GM21390 (cell line): ENCODE measurements around the gene ESPL1.

Experiments used
- ATAC-seq: cut with Tn5 transposase; IDR thresholded peaks from one replicate; pipeline ENCODE4 v1.9.1; 2021; ENCODE audit not compliant: unreplicated experiment

Gene ESPL1

DNA sequence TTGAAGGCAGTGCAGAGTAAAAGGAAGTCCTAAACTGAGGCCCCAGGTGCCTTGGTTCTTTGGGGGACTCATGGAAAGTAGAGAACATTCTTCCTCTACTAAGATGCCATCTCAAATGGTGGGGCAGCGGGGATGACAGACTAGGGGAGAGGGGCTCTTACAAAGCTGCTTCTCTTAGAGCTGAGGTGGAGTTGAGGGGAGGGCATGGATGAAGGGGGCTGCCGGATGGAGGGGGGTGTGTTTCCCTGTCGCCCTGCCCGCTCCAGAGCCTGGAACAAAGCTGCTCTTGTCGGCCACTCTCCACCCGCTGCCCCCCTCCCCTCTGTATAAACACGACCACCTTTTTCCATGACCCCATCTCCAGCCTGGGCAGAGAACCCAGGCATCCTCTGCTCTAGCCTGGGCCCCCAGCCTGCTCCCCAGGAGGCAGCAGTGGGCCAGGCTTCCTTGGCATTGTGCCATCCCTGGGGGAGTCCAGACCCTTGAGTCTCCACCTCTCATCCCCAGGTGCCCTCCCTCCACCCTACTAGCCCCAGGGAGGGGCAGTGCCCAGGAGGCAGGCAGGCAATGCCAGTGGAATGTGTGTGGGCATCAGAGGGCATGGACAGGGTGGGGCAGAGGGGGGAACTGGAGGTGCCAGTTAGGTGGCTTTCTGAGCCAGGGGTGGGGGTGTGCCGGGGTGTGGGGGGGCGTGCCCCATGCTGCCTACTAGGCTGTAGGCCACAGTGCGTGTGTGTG, 37.8 kb upstream of the ESPL1 start:
- no peak for ATAC-seq

DNA sequence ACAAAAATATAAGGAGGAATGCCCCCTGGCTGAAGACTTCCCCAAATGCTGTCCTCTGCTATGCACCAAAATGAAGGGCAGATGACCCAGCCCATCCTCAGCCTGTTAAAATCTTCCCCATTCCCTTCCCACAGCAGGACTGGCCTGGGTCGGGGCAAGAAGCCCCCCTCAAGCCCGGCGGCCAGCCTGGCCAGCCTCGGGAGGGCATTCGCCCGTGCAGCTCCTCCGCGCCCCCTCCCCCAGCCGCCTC, 36.5 kb upstream of the ESPL1 start:
- no peak for ATAC-seq

DNA sequence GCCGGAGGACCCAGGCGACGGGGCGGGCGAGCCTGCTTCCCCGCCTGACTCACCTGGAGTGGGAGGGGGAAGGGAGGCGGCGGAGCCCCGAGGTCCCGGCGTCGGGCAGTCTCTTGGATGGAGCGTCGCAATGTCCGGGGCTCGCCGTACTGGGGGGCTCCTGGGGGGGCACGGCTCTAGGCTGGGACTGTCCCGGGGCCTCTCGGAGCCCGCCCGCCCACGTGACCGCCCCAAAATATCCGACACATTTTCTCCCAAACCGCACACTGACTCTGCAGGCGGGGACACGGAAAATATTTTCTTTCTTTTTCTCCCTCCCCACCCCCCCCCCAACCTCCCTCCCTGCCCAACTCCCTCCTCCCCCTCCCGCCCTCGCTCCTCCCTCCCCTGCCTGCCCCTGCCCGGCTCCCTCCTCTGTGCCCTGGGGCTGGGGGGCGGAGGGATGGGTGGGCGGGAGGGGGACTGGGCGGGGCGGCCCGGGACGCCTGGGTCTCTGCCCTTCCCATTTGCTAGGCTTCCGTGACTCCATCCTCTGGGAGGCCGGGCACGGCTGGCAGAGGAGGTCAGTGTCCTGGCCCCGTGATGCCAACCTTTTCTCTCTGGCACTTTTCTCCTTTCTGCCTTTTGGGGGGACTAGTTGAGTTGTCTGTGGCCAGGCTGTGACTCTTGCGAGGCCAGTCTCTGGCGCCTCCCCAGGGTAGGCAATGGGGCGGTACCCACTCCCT, 36.0 kb upstream of the ESPL1 start, which contains the start of gene RARG:
RARG (minus strand) TSS at position 289 of the 725 bp plus-strand sequence. CDS start 4,664 bp downstream, outside the sequence.
- no peak for ATAC-seq

GRCh38 chr12:53232646-53233461, 35.2 kb upstream of the ESPL1 start:
- no peak for ATAC-seq

DNA sequence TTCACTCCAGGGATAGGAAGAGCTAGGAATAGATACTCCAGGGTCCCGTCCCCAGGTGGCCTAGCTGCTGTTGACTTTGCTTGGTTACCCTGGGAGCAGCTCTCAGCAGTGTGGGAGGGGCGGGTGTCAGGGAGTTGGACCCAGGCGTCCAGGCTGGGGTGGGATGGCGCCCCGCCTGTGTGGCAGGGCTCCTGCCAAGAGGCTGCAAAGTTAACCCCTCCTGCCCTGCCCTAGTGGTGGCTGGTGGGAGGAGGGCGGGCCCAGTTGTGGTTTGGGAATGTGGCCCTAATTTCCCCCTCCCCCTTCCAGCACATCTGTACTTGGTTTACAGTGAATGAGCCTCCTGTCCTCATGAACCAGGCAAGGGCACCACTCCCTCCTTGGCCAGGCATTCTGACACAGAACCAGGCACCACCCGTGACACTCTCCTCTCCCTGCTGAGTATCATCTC, 34.4 kb upstream of the ESPL1 start:
- no peak for ATAC-seq

GRCh38 chr12:53234271-53234914, 33.7 kb upstream of the ESPL1 start:
- ATAC-seq: no peak

- ATAC-seq: no peak
These were observed 32.9 kb upstream of the ESPL1 start for GRCh38 chr12:53235164-53235563.

DNA sequence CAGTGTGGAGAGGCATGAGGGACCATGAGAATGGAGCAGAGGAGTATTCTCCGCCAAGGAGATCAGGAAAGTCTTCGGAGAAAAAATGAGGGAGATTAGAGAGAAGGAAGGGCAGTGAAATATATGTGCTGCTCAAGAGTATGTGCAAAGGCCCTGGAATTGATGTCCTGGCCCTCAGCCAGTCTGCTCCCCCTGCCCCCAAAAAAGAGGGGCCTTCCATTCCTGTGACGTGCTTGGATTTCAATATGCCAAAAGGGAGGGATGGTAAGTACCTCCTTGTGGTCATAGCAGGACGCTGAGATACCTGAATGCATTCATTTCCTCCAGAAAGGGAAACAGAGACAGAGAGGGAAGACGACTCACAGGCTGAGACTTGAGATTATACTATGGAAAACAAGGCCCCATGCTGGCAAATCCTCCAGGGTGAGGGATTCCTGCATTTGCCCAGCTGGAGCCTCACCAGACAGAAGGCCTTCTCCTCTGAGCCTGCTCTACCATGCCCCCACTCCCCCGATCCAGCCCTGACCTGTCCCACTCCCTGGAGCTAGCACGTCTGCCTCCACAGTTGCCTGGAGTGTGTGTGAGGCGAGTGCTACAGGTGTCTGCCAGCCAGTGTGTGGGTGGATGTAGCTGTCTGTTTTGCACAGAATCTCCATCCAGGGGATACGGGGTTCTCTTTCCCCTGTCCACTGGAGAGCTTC, 32.2 kb upstream of the ESPL1 start:
- no peak for ATAC-seq

- ATAC-seq: no peak
These were observed 31.5 kb upstream of the ESPL1 start for GRCh38 chr12:53236443-53237111.

DNA sequence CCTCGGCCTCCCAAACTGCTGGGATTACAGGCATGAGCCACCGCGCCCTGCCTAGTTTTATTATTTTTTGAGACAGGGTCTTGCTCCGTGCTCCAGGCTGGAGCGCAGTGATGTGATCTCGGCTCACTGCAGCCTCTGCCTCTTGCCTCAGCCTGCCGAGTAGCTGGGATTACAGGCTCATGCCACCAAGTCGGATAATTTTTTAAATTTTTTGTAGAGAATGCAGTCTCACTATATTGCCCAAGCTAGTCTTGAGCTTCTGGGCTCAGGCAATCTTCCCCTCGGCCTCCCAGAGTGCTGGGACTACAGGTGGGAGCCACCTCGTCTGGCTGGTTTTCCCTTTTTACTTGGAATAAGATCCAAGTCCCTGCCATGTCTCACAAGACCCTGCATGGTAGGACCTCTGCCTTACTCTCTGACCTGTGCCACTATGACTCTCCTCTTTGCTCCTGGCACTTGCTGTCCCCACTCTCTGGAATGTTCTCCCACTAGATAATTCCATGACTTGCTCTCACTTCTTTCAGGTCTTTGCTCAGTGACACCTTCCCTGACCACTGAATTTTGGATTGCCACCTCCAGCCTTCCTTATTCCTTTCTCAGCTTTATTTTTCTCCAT, 28.3 kb upstream of the ESPL1 start:
- ATAC-seq: no peak

GRCh38 chr12:53241623-53242412, 26.3 kb upstream of the ESPL1 start:
- ATAC-seq: no peak

DNA sequence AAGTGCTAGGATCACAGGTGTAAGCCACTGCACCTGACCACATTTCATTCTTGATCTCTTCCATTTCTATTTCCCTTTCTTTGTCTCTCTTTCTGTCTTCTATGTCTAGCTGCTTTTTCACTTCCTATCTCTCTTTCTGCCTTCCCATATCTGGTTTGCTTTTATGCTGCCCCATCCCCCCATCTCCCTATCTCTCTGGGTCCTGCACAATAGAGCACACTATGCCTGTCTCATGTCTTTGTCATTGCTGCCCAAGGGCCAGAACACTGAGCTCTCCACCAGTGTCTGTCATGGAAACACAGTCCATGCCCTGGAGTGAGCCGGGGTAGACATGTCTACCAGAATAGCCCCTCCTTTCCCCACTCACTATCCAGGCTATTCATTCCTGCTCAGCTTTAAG, 23.8 kb upstream of the ESPL1 start:
- ATAC-seq: no peak

- ATAC-seq: no peak
These were observed 22.8 kb upstream of the ESPL1 start for GRCh38 chr12:53245286-53245685.

GRCh38 chr12:53251477-53252348, 16.4 kb upstream of the ESPL1 start:
- peak; percentile 75 for ATAC-seq

DNA sequence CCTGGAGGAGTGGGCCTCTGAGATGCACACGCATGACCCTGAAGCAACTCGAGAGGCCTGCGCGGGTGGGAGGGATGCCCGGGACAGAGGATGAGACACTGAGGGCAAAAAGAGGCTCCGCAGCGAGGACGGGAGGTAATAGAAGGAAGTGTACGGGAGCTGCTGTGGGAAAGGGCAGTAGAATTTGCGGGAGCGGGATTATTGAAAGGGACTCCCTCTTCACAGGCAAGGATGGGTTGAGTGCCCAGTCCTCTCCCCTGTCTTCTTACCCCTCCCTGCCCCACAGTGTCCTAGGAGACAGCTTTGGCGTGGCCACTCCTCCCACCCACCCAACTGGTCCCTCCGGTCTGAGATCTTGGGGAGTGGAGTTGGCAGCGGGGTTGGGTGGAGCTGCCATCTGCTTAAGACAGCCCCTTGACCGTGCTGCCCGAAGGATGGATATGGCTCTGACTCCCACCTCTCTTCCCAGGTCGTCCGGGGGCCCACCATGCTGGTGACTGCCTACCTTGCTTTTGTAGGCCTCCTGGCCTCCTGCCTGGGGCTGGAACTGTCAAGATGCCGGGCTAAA, 15.7 kb upstream of the ESPL1 start:
- ATAC-seq: no peak

DNA sequence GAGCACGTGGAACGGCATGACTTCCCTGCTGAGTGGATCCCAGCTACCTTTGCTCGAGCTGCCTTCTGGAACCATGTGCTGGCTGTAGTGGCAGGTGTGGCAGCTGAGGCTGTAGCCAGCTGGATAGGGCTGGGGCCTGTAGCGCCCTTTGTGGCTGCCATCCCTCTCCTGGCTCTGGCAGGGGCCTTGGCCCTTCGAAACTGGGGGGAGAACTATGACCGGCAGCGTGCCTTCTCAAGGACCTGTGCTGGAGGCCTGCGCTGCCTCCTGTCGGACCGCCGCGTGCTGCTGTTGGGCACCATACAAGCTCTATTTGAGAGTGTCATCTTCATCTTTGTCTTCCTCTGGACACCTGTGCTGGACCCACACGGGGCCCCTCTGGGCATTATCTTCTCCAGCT, 14.8 kb upstream of the ESPL1 start:
- ATAC-seq: no peak

DNA sequence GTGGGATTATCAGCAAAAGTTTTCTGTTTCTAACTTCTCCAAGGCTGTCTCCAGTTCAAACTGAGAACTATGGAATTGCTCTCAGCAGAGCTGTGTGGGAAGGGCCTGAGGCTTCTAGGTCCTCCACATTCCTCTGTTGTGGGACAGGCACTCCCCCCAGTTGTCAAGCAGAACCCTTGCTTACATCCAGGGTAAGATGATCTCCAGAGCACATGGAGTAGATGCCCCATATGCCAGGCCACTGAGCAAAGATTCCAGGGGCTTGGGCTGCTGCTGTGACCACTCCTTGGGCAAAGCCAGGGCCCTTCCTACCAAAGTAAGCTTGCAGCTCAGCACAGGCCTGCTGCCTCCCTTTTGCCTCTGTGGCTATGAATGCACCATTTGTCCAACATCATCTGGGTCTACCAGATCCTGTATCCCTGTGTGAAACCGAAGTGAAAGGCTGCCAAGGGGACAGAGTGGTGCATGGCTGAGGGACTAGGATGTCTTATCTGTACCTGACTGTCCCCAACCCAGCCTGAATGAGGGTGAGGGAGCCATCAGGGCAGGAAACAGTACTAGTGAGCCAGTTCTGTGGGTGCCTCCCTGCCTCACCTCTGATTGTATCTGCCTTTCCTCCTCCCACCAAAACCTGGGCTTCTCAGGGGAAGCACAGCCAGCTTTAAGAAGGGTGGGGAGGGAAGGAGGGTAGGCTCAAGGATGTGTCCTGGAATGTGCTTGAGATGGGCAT, 13.1 kb upstream of the ESPL1 start:
- ATAC-seq: no peak
